NT2/D1 (cell line): ENCODE measurements around the gene PTGIS.

ENCODE experiments used
- YY1 ChIP-seq: IDR thresholded peaks from 2 replicates; pipeline ENCODE4 v1.6.1; 2011; ENCODE audit not compliant: insufficient read length, insufficient read depth
- ZNF274 ChIP-seq: IDR thresholded peaks from 2 replicates; pipeline ENCODE4 v1.6.1; 2011; ENCODE audit warnings: mild to moderate bottlenecking, low read depth, low read length

- TF ChIP-seq YY1, result no peak
- TF ChIP-seq ZNF274, result no peak
Observed at GRCh38 chr20:49529470-49529869, 38.5 kb downstream of the PTGIS start.
